Suprapubic skin (tissue), 4 donors: Measurements from ENCODE around the gene DNAL1. TPM values are rescaled to one million over a fixed set of nuclear protein-coding genes. Genes with fewer than 3 reads are reported as not detected.
A peak's percentile ranks its signal among the peaks of the same experiment; 100 is the strongest.

ENCODE experiments used
- DNase-seq, 2 donors: peaks; one replicate each; pipeline ENCODE4 v3.0.0-alpha.2; 2019; ENCODE audit warnings: low spot score in 2 of 2
- H3K27ac ChIP-seq: fragments of 200-600 bp; sonication (generic); one replicate; pipeline ENCODE4 v1.5.1; 2019
- H3K27me3 ChIP-seq: fragments of 200-600 bp; sonication (generic); one replicate; pipeline ENCODE4 v1.5.1; 2019
- H3K36me3 ChIP-seq: fragments of 200-600 bp; sonication (generic); one replicate; pipeline ENCODE4 v1.5.1; 2019
- H3K4me1 ChIP-seq: fragments of 200-600 bp; sonication (generic); one replicate; pipeline ENCODE4 v1.5.1; 2019
- H3K4me3 ChIP-seq: fragments of 200-600 bp; sonication (generic); one replicate; pipeline ENCODE4 v1.5.1; 2019; ENCODE audit warnings: mild to moderate bottlenecking
- H3K9me3 ChIP-seq: fragments of 200-600 bp; sonication (generic); one replicate; pipeline ENCODE4 v1.5.1; 2019
- EP300 ChIP-seq: sonication (generic); formaldehyde crosslinking; IDR thresholded peaks from one replicate; pipeline ENCODE4 v1.6.1; 2017; ENCODE audit warnings: antibody characterized with exemption
- POLR2A ChIP-seq, 2 donors: fragments of 450-650 bp; IDR thresholded peaks; one replicate each; pipeline ENCODE4 v1.6.1; 2017; ENCODE audit warnings: antibody characterized with exemption in 2 of 2, mild to moderate bottlenecking in 2 of 2, moderate library complexity in 2 of 2
- POLR2AphosphoS5 ChIP-seq, 3 donors: sonication (generic); formaldehyde crosslinking; IDR thresholded peaks; one replicate each; pipeline ENCODE4 v1.6.1; 2017; ENCODE audit warnings: antibody characterized with exemption in 3 of 3
- WGBS: methylation state at CpG from one replicate; pipeline ENCODE4 v1.1.5; 2018; 5-methylcytosine and 5-hydroxymethylcytosine counted together
- total RNA-seq, 4 donors: library from RNA; depleted of rRNA; stranded (reverse); fragments of >200 nt; gene quantifications; one replicate each; pipeline ENCODE4 v1.1.0, GENCODE V29; 2016
- TF ChIP-seq, protein P1 (sequence below), 2 donors: fragments of 200-600 bp in 1 of 2; fragments of 450-650 bp in 1 of 2; sonication (generic) in 1 of 2; IDR thresholded peaks; one replicate each; pipeline ENCODE4 v1.5.1; 2016 to 2019; ENCODE audit warnings: antibody characterized with exemption in 2 of 2, mild to moderate bottlenecking in 1 of 2, moderate library complexity in 1 of 2

DNAL1 gene
- total RNA-seq, 4 donors from 2014 or later, result 1.8 to 3.6 (median 2.6) TPM

GRCh38 chr14:73739899-73740617, 95.3 kb downstream of the DNAL1 start:
- TF ChIP-seq EP300 (no peak), POLR2AphosphoS5 (IDR thresholded peaks at IDR 0.05) (no peak), POLR2A (IDR thresholded peaks at IDR 0.05) (no peak)
- TF ChIP-seq, protein P1, sequence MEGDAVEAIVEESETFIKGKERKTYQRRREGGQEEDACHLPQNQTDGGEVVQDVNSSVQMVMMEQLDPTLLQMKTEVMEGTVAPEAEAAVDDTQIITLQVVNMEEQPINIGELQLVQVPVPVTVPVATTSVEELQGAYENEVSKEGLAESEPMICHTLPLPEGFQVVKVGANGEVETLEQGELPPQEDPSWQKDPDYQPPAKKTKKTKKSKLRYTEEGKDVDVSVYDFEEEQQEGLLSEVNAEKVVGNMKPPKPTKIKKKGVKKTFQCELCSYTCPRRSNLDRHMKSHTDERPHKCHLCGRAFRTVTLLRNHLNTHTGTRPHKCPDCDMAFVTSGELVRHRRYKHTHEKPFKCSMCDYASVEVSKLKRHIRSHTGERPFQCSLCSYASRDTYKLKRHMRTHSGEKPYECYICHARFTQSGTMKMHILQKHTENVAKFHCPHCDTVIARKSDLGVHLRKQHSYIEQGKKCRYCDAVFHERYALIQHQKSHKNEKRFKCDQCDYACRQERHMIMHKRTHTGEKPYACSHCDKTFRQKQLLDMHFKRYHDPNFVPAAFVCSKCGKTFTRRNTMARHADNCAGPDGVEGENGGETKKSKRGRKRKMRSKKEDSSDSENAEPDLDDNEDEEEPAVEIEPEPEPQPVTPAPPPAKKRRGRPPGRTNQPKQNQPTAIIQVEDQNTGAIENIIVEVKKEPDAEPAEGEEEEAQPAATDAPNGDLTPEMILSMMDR (IDR thresholded peaks at IDR 0.05), result no peak
- DNase-seq, result peak in 1 of 2 donors; percentile 64
- peaks cover 45% of the 10 kb centered on the region for H3K36me3 ChIP-seq
- H3K4me3 ChIP-seq, result peak overlapping the region; percentile 23
- peaks cover 69% of the 10 kb centered on the region for H3K4me1 ChIP-seq
- no peaks in the 10 kb centered on the region for H3K9me3 ChIP-seq
- WGBS, result 44% methylated on average over 8 of the region's 12 CpGs
- H3K27ac ChIP-seq, result peak overlapping the region; percentile 85
- no peaks in the 10 kb centered on the region for H3K27me3 ChIP-seq

DNA sequence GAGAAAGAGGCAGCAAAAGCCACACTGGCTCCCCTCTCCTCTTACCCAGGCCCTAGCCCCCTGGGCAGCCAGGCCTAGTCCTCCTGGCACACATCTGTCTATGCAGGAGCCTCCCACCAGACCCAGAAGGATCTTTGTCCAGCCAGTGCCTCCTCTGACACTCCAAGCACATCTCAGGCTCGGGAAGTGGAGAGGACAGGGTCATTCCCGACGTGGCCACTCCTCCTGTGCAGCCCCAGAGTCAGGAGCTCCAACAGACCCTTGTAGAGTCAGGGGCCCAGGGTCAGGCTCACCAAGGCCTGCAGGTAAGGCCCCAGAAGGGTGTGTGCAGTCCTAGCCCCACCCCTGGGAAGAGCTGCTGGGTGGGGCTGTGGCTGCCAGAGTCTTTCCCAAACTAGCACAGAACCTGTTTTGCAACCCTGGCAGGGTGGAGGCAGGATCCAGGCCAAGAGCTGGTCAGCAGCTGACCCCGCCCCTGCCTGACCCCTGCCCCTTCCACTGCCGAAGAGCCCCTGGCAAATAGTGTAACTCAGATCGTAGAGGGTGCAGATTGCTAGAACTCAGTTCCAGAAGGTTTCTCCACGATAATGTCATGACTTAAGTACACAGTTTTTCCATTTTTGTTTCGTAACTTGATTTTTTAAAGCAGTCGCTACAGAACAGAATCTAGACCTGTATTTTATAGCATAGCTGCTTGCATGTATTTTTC, 96.0 kb downstream of the DNAL1 start:
- Histone ChIP-seq H3K9me3 (no peaks in the 10 kb centered on the region), H3K27me3 (no peaks in the 10 kb centered on the region), H3K36me3 (peaks cover 38% of the 10 kb centered on the region), H3K4me1 (peaks cover 76% of the 10 kb centered on the region), H3K27ac (peak overlapping the region; percentile 85), H3K4me3 (peak overlapping the region; percentile 23)
- WGBS, result 3% methylated on average over 6 of the region's 9 CpGs
- peak in 1 of 2 donors; percentile 90 for DNase-seq
- TF ChIP-seq, protein P1 (IDR thresholded peaks at IDR 0.05), result no peak
- TF ChIP-seq POLR2AphosphoS5 (IDR thresholded peaks at IDR 0.05), result peak in 1 of 3 donors; percentile 67

- Histone ChIP-seq H3K9me3 (no peaks in the 10 kb centered on the region), H3K4me1 (peaks cover 83% of the 10 kb centered on the region), H3K4me3 (peak overlapping the region; percentile 23), H3K27me3 (no peaks in the 10 kb centered on the region), H3K36me3 (peaks cover 32% of the 10 kb centered on the region), H3K27ac (peak overlapping the region; percentile 85)
- no peak for TF ChIP-seq POLR2A (IDR thresholded peaks at IDR 0.05)
- TF ChIP-seq EP300, result no peak
- no peak for TF ChIP-seq POLR2AphosphoS5 (IDR thresholded peaks at IDR 0.05)
- TF ChIP-seq, protein P1 (IDR thresholded peaks at IDR 0.05), result no peak
- 0% methylated on average over 12 of the region's 12 CpGs for WGBS
- DNase-seq, result peak in 1 of 2 donors; percentile 84
These were observed 96.6 kb downstream of the DNAL1 start for GRCh38 chr14:73741386-73741875.

DNA sequence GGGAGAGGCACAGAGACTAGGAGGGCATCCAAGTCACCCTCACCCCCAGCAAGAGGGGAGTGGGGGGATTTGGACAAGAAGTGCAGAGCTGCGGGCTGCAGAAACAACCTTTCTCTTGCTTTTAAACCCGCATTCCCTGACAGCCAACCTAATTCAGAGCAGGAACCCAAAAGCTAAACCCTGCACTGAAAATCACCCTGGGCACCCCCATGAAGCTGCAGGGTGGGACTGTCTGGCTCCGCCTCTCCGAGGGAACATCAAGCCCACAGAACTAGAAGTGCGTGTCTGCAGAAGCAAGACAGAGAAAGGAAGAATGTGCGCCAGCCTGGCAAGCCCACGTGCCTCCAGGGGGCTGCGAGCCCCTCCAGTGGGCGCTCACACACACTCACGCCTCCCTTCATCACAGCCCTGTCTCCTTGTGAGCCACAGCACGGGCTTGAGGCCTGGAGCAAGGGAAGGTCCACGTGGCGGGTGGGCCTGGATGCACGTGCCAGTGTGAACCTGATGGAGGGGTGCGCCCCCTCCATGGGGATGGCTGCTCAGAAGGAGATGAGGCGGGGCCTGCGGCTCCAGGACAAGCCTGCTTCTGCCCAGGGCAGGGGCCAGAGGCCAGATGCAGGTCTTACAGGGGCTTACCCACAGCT, 97.2 kb downstream of the DNAL1 start:
- Histone ChIP-seq H3K9me3 (no peaks in the 10 kb centered on the region), H3K4me3 (peak overlapping the region; percentile 23), H3K27me3 (no peaks in the 10 kb centered on the region), H3K27ac (peak overlapping the region; percentile 85), H3K36me3 (peaks cover 27% of the 10 kb centered on the region), H3K4me1 (peaks cover 89% of the 10 kb centered on the region)
- TF ChIP-seq EP300 (no peak), POLR2A (IDR thresholded peaks at IDR 0.05) (no peak), POLR2AphosphoS5 (IDR thresholded peaks at IDR 0.05) (no peak)
- TF ChIP-seq, protein P1 (IDR thresholded peaks at IDR 0.05), result no peak
- 16% methylated on average over 10 of the region's 17 CpGs for WGBS
- peak in 1 of 2 donors; percentile 69 for DNase-seq
